ENCODE data around the gene COP1.

The COP1 gene

DNA sequence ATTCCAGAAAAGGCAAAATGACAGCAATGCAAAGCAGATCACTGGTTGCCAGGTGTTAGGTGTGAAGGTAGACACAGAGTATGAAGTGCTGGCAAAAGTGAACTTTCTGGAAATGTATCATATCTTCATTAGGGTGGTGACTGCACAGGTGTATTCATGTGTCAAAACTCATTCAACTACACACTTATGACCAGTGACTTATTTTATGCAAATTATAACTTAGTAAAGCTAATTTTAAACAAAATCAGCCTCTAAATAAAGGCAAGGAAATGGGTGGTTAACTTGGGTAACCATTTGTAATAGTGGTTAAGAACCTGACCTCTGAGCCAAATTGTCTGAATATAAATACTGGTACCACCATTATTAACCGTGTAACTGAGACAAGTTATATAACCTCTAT is 7.4 kb downstream of the COP1 start:
- H3K4me3 ChIP-seq: no peak overlapping the region
- TF ChIP-seq CTCF (IDR thresholded peaks at IDR 0.05): no peak
- no peak overlapping the region for H3K27ac ChIP-seq
- DNase-seq (ENCODE audit: low spot score): no peak

DNA sequence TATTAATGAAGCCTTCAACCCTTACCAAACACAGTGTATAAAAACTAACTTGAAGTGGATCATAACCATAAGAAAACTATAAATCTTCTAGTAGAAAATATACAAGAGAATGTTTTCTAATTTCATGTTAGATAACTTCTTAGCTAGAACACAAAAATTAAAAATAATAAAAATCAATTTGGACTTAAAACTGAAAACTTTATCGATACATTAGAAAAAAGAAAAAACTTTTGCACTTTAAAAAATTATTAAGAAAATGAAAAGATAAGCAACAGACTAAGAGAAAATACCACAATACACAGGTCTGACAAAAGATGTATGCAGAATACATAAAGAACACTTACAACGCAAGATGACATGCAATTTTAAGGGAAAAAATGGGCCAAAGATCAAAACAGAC is 8.7 kb downstream of the COP1 start:
- no peak for DNase-seq (ENCODE audit: low spot score)
- Histone ChIP-seq H3K4me3 (no peak overlapping the region), H3K27ac (no peak overlapping the region)
- TF ChIP-seq CTCF (IDR thresholded peaks at IDR 0.05): no peak

- no peak for DNase-seq (ENCODE audit: low spot score)
- Histone ChIP-seq H3K4me3 (no peak overlapping the region), H3K27ac (no peak overlapping the region)
- TF ChIP-seq CTCF (IDR thresholded peaks at IDR 0.05): no peak
These were observed 10.4 kb downstream of the COP1 start for GRCh38 chr1:176196728-176197127.

DNA sequence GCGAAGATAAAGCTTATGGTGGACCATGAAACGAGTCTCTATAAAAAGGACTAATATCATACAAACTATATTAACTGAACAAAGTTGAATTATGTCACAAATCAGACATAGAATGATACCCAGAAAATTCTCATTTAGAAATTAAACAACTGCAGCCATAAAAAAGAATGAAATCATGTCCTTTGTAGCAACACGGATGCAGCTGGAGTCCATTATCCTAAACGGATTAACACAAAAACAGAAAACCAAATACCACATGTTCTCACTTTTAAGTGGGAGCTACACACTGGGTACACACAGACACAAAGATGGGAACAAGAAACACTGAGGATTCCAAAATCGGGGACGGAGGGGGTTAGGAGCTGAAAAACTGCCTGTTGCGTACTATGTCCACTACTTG is 11.5 kb downstream of the COP1 start:
- TF ChIP-seq CTCF (IDR thresholded peaks at IDR 0.05): no peak
- DNase-seq (ENCODE audit: low spot score): no peak
- no peak overlapping the region for H3K4me3 ChIP-seq
- no peak overlapping the region for H3K27ac ChIP-seq

DNA sequence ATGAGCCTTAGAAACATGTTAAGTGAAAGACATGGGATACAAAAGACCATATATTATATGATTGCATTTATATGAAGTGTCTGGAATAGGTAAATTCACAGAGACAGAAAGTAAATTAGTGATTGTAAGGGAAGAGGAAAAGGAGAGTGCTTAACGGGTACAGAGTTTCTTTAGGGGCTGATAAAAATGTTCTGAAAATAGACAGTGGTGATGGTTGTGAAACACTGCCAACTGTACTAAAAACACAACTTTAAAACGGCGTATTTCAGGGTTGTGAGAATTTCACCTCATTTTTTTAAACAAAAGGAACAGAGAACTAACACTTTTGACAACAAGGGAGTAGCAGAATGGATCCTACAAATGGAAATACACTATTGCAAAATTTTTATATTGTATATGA is 13.4 kb downstream of the COP1 start:
- TF ChIP-seq CTCF (IDR thresholded peaks at IDR 0.05): no peak
- no peak for DNase-seq (ENCODE audit: low spot score)
- Histone ChIP-seq H3K4me3 (no peak overlapping the region), H3K27ac (no peak overlapping the region)

DNA sequence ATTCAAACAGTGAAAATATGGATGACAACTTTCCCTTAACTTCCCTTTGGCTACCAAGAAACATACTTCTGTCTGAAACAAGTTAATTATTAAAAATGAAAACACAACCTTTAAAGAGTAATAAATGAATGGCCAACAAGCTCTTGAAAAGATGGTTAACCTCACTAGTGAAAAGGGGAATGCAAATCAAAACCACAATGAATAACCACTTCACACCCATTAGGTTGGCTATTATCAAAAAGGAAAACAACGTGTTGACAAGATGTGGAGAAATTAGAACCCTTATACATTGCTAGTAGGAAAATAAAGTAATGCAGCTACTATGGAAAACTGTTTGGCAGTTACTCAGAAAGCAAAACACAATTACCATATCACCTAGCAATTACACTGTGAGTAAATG is 14.1 kb downstream of the COP1 start:
- no peak for TF ChIP-seq CTCF (IDR thresholded peaks at IDR 0.05)
- no peak overlapping the region for H3K27ac ChIP-seq
- no peak overlapping the region for H3K4me3 ChIP-seq
- DNase-seq (ENCODE audit: low spot score): no peak

DNA sequence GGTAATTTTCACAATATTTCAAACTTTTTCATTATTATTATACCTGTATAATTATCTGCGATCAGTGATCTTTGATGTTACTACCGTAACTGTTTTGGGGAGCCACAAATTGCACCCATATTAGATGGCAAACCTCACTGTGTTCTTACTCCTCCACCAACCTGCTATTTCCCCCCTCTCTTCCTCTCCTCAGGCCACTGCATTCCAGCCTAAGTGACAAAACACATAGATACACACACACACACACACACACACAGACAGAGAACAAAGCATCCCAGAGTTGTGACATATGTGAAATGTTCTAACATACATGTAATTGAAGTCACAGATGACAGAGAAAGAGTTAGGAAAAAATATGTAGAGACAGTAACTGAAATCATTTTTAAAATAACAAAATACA is 18.5 kb downstream of the COP1 start:
- Histone ChIP-seq H3K27ac (no peak overlapping the region), H3K4me3 (no peak overlapping the region)

More for the DNA sequence above, 18.5 kb downstream of the COP1 start:
- no peak for TF ChIP-seq CTCF (IDR thresholded peaks at IDR 0.05)
- no peak for DNase-seq (ENCODE audit: low spot score)

Measured in coronary artery (tissue), 2 donors.